HG02870 (cell line): ENCODE results near the gene TMOD2.
"Not testable (repeated sequence)": the region's sequence is repeated elsewhere in the genome, so short reads cannot be mapped to it uniquely, and the experiment has no call there.

ENCODE experiments used
- ATAC-seq: cut with Tn5 transposase; IDR thresholded peaks from one replicate; pipeline ENCODE4 v1.9.1; 2021; ENCODE audit warnings: mild to moderate bottlenecking, moderate library complexity; ENCODE audit not compliant: unreplicated experiment

Gene TMOD2

DNA sequence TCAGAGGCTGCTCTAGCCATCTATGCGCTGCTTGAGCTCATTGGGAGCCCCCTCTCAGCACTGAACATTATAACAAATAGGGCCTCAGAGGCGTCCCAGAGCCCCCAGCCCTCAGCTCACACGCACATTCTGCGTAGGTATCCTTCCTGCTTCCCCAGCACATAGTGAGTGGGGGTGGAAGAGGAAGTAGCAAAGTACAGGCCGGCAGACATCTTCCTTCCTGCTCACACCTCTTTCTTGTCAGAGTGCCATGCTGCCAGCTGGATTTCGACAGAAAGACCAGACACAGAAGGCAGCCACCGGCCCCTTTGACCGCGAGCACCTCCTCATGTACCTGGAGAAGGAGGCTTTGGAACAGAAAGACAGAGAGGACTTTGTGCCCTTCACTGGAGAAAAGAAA lies 16.6 kb downstream of the TMOD2 start:
- ATAC-seq = no peak

DNA sequence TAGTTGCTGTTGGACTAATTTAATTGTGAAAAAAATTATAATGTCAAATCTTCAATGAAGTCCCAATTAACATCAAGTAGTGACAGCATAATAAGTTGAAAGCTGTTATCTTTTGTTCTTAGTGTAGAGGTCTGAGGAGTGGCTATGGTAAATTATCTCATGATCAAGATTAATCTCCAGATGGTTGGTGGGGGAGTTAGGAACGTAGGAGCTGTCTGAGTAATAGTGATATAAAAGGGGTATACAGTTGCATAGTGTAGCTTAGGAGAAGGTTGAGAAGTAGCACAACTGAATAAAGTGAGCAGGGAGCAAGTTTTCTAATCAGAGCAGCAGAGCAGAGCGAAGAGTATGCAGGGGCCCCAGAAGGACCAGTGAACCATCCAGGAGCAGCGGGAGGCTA lies 19.5 kb downstream of the TMOD2 start:
- no peak for ATAC-seq

DNA sequence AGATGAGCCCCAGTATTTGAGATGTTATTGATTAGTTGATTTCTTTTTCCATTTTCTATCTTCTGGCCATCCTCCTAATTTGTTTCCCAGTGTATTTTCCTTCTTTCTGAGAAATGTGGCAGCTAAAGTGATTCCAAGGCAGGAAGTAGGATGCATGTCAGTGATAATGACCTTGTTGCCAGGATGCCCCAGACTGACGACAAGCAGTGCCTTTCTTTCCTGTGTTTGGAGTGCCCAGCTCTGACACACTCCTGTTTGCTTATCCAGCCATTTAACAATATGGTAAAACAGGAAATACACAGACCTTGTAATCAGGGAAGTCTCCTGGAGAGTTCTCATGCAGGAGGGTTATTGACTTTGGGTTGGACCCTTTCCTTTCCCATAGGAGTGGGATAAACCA lies 20.4 kb downstream of the TMOD2 start:
- no peak for ATAC-seq

DNA sequence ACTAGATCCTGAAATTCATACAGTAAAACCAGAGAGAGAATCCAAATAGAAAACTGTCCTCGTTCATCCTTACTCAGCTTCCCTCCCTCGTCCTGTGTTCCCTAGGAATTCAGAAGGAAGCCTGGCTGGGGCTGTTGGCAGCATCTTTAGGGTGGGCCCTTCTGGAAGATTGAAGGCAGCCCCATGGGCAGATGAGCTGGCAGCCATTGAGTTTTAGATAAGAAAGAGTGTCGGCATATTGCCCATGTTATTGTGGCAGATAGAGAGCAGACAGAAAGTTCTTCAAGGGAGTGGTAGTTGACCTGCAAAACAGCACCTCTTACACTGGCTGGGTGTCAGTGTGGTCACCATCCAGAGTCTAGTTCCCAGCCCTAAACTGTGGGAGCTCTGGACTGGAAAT lies 23.5 kb downstream of the TMOD2 start:
- ATAC-seq = no peak

DNA sequence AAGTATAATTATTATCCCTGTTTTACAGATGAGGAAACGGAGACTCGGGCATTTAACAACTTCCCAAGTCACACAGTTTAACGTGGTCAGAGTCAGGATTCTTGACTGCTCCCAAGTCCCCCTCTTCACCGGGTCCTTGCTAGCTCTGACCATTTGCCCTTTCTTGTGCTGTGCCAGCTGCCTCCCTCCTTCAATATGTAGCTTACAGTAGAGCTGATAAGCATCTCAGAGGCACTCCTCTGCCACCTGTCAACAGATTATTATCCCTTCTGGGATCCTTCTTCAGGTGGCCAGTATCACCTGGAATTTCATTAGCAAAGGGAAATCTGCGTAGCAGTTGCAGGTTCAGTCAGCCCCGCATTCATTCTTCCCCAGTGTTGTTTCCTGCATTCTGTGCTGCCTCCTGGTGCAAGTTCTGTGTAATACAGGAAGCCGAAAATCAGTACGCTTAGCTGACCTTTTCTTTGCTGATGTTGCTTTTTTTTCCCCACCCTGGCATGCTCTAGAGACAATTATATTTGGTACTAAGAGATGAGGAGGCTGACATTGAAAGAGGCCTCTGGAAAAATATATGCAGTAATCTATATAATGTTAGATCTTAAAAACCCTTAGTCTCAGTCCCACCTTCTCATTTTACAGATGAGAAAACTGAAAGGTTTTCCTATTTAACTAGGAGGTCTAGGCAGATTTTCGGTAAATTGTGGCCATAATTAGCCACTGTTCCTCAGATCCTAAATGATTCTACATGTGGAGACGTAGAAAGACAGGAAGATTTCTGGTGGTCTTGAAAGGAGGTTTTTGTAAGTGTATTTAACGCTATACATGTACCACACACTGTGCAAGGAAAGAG lies 24.8 kb downstream of the TMOD2 start:
- ATAC-seq = no peak

DNA sequence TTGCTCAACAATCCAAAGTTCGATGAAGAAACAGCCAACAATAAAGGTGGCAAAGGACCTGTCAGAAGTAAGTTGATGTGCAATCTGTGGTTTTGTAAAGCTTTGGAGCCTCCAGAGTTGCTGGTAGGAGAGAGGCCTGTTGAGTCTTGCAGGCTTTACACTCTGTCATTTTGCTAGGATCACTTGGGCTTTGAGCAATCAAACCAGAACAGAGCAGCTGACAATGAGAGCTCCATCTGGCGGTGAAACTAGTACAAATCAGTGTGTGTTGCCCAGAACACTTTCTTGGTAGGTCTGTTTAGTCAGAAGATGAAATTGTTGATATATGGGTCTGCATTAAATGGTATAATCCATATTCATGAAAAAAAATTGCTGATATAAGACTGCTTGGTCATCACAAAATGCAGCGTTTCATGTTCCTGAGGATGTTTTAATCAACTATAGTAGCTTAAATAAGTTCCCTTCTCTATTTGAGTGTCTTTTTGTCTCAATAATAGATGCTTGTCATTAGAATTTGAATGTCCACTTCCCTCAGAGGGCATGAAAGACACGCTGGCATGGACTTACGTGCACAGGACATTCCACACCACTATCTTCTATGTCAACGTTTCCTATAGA lies 25.7 kb downstream of the TMOD2 start:
- no peak for ATAC-seq

DNA sequence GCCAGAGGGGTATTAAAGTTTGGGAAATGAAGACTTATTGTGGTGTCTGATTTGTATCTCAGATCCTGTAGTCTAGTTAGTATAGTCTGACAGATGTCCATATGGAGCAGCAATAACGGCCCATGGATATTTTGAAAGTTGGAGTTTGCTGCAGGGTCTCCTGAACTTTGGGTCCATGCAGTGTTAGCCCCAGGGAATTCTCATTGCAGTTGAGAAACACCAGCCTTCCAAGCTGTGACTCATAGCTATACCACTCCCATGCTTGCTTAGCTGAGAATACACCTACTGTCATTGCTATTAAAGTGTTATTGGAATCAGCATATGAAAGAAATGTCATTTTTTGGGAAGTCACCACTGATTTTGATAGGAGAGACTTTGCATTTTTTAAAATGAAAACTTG lies 29.2 kb downstream of the TMOD2 start:
- ATAC-seq = no peak

DNA sequence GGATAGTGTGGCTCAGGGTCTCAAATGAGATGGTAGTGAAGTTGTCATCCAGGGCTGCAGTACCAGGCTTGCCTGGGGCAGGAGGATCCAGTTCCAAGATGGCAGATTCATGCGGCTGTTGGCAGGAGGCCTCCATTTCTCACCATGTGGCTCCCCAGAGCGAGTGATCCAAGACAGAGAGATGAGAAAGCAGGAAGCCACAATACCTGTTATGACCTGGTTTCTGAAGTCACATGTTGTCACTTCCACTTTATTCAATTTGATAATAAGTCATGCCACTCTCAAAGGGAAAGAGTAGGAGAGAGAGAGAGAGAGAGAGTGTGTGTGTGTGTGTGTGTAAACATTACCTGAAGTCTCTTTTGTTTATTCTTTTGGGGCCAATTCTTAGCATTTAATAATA lies 30.1 kb downstream of the TMOD2 start:
- no peak for ATAC-seq

DNA sequence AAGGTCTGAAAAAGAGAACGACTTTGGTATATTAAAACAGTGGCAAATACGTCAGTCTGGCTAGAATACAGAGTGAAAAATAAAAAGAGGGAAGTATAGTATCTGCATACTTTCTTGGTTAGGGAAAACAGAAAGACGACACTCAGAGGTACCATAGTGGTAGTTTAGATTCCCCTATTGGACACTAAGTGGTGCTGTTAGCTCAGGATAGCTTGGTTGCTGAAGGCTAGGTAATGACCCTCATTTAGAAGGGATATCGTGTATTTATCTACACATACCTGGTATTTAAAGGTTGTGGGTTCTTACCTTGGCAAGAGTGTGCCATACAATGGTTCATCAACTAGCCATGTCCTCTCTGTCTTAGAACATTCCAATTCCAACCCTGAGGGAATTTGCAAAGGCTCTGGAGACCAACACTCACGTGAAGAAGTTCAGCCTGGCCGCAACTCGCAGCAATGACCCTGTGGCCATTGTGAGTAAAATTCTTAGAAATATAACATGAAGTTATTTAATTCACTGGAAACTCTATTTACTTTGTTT lies 31.0 kb downstream of the TMOD2 start:
- no peak for ATAC-seq

DNA sequence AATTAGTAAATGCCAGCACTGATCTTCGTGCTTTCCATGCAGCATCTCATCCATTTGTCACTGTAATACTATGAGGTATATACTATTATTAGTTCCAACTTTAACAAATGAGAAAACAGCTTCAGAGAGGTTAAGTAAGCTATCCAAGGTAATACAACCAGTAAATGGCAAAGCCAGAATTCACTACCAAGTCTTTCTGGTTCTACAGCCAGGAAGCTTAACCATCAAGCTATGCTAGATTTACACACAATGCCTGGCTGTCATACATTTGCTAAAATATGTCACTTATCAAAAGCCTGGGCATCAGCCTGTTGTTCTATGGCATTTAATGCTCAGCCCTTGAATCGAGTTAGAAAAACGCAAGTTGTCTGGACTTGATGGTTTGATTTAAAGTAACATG lies 32.6 kb downstream of the TMOD2 start:
- ATAC-seq = no peak

DNA sequence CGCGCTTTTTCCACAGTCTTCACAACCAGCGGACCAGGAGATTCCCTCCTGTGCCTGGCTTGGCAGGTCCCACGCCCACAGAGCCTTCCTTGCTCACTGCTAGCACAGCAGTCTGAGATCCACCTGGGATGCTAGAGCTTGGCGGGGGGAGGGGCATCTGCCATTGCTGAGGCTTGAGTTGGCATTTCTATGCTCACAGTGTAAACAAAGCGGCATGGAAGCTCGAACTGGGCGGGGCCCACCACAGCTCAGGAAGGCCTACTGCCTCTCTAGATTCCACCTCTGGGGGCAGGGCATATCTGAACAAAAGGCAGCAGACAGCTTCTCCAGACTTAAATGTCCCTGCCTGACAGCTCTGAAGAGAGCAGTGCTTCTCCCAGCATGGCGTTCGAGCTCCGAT lies 35.7 kb downstream of the TMOD2 start:
- ATAC-seq = not testable (repeated sequence)

DNA sequence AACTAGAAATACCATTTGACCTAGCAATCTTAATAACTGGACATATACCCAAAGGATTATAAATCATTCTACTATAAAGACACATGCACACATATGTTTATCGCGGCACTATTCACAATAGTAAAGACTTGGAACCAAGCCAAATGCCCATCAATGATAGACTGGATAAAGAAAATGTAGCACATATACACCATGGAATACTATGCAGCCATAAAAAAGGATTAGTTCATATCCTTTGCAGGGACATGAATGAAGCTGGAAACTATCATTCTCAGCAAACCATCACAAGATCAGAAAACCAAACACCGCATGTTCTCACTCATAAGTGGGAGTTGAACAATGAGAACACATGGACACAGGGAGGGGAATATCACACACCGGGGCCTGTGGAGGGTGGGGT lies 41.1 kb downstream of the TMOD2 start:
- not testable (repeated sequence) for ATAC-seq

DNA sequence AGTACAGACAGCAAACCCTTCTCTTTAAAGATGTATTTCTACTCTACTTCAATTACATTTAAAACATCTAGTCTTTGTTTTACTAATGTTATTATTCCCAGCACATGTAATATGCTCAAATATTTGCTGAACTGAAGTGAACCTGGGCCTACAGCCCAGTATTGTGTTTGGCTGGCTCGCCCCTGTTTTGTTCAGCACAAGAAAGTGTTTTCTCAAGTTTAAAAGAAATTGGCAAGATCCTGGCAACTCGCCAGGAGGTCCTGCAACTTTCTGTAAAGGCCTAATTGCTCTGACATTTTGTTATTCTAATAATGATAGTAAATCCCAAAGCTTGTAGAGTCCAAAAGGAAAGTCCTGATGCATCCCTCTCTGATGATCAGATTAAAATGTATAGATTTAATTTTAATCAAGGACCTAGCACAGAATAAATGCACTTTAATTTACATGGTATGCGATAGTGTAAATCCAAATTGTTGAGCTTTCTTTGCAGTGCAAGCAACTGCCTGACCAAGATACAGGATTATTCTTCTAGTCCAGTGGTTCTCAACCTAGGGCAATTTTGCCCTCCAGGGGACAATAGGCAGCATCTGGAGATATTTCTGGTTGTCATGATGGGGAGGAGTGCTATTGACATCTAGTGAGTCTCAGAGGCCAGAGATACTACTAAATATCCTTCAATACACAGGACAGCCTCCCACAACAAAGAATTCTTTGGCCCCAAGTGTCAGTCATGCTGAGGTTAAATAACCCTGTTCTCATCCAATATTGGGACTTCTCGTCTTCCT lies 42.3 kb downstream of the TMOD2 start:
- no peak for ATAC-seq

DNA sequence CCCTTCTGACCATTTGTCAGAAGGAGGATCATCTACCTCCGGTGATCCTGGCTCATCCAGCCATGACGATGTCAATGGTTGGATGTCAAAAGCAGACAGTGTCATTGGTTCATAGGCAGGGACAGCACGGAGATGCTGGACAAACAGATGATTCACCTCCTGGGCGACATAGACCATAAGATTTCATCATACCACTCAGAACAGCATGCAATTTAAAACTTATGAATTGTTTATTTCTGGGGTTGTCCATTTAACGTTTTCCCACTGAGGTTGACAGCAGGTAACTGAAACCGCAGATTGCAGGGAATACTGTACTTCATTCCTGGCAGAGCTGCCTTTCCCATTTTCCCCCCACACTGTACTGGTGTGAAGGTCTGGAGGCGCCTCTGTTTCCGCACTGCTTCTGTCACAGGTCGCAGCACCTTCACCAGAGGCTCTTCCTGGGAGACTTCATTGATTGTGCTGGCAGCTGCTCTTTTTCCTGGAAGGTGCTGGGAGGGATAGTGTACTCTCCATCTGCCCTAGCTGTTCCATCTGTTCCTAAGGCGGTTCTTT lies 45.5 kb downstream of the TMOD2 start:
- no peak for ATAC-seq

DNA sequence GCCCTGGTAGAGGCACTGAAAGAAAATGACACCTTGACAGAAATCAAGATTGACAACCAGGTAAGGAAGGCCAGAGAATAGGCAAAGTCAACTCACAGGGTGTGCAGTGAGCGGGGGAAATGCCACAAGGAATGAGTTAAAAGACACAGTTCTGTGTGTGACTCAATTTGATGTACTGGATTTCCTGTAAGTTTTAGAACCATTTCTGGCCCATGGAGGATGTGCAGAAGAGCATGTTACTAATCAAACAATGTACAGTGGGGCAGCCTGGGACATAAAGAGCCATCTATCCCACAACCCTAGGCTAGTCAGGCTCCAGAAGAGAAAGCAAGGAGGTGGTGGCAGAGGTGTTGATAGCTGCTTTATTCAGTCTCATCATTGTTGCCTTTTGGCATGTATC lies 46.9 kb downstream of the TMOD2 start:
- ATAC-seq = no peak

DNA sequence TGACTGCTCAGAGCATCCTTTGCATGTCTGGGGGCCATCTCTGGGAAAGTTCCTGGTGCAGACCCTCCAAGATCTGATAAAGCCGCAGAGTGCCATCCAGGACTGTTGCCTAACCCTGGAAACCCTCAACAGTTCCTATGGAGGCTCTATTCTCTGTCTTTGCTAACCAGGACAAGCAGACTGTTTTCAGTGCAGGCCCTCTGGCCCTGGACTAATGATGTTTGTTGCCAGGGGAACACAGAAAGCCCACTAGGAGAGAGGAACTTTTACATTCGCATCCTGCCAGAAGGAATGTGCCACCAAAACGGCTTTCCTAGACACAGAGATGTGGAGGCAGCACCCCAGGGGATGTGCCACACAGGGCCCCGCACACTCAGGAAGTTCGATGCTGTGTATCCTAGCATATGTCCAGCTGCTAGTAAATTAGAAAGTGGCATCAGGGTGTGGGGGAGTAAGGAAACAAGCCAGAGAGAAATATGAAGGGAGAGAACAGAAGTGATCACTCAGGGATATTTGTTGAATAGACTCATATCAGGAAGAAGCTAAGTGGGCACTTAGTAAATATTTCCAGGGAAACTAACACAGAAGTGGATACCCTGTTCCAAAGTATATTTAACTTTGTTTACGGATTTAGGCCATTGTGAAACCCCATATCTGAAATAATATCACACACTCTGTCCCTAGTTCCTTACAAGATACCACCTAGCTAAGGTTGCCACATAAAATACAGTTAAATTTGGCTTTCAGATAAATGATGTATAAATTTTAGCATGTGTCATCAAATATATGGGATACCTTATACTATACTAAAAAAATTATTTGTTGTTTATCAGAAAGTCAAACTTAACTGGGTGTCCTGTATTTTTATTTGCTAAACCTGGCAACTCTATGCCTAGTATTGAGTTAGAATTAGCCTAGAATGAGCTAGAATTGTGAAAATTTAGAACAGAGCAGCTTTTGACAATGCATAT lies 48.2 kb downstream of the TMOD2 start:
- no peak for ATAC-seq

DNA sequence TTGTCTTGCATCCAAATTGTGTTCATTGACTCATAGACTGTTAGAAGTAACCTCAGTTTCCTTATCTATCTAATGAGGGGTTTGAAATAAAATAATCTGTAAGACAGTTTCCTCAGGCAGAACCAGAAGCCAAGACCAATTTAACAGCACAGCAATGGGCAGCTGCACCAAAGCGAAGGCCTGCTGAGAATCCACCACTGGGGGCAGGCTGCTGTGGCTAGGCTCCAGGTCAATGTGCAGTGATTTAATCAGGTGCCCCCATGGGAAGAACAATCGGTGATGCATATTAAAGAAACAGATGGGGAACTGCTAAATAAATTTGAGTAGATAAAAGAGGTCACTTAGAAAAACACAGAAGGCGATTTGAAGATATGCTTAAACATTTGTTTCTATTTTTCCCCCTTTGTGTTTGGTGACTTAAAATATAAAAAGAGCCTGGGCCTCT lies 50.0 kb downstream of the TMOD2 start:
- ATAC-seq = no peak

DNA sequence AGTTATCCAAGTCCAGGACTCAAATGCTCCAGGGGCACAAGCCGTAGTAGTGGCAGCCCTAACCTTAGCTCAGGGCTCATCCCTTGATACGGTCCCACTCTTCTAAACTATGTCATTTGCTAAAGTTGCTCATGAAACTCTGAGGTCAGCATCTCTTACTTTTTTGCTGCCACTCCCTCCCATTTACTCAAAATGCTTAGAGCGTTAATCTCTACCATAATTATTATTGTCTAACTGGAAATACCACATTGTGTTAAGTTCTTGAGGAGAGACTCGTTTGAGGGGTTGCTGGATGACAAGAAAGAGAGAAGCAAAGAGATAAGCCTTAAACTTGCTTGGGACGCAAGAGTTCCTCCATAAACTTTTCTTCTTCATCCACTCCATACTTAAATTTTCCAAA lies 51.2 kb downstream of the TMOD2 start:
- no peak for ATAC-seq

DNA sequence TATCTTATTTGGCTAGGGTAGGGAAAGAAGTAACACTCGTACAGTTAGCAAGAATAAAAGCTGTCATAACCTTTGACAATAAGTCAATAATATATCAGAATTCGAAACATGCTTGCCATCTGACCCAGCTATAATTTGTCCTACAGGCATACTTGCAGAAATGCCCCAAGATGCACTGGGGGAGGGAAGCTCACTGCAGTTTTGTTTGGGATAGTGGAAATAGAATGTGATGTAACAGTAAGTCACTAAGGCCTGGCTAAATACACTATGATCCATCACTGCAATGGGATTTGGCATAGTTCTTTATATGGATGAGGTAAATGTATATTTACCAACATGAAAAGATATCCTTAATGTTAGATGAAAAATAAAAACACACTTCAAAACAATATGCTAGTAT lies 52.6 kb downstream of the TMOD2 start:
- no peak for ATAC-seq

DNA sequence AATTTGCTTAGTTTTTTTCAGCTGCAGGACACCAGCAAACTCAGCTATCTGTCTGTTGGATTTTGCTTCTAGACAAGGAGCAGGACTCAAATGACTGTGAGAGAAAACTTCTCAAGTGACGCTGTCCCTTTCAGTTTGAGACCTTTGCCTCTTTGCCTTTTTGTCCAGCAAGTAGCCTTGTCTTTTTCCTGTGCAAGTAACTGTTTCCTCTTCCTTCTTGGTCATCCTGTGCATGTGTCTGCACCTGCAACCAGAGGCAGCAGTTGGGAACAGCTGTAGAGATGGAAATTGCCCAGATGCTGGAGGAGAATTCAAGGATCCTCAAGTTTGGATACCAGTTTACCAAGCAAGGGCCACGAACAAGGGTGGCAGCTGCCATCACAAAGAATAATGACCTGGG lies 54.7 kb downstream of the TMOD2 start:
- no peak for ATAC-seq
